ENCODE data around the gene EIF5B. TPM values are rescaled to one million over a fixed set of nuclear protein-coding genes. Genes with fewer than 3 reads are reported as not detected.

The EIF5B gene
- total and polyA plus RNA-seq, 2 donors (not counting 1 experiment from before 2014, with no cell fraction given) = 4.5 to 32.8 TPM

GRCh38 chr2:99399795-99400194, 62.6 kb downstream of the EIF5B start:
- no peaks in the 10 kb centered on the region for H3K4me1 Mint-ChIP-seq
- H4K20me1 ChIP-seq (ENCODE audit: control insufficient read depth, insufficient read depth, low read length, poor library complexity, severe bottlenecking) = no peaks in the 10 kb centered on the region
- H3K4me2 ChIP-seq (replicated peaks; ENCODE audit: low read depth, low read length, poor library complexity, severe bottlenecking) = no peak overlapping the region
- no CpG with 5 or more reads among the region's 2 CpGs for WGBS (ENCODE audit: insufficient coverage)
- no peaks in the 10 kb centered on the region for H3K27me3 ChIP-seq (replicated peaks in 1 of 4; ENCODE audit: control extremely low read depth in 1 of 4, control insufficient read depth in 3 of 4, insufficient read depth in 4 of 4, low read length in 3 of 4)
- H3K9ac ChIP-seq (ENCODE audit: low read length) = no peak overlapping the region
- H3K36me3 ChIP-seq (replicated peaks in 1 of 2; ENCODE audit: control extremely low read depth in 1 of 2, control insufficient read depth in 1 of 2, extremely low read depth in 1 of 2, insufficient read depth in 2 of 2, low read length in 1 of 2) = peaks cover 3 to 92% of the 10 kb centered on the region in 2 experiments
- CTCF ChIA-PET = interaction anchor here (1.6 kb wide), 1 partner anchor 858 kb away, joined by 3 read pairs; no protein-coding TSS in a partner anchor
- POLR2A ChIA-PET = no interaction called here
- H3K9me3 ChIP-seq (ENCODE audit: control extremely low read depth in 1 of 3, control insufficient read depth in 2 of 3, insufficient read depth in 1 of 3, low read length in 2 of 3) = no peaks in the 10 kb centered on the region
- intact Hi-C loops (cut with micrococcal nuclease) = no loop called here
- H2AFZ ChIP-seq (ENCODE audit: insufficient read depth, low read depth, low read length, poor library complexity, severe bottlenecking) = no peak overlapping the region
- no peaks in the 10 kb centered on the region for H3K79me2 ChIP-seq (ENCODE audit: control insufficient read depth, insufficient read depth, low read length)
- no peak for ATAC-seq (ENCODE audit: low read depth)
- H3K4me3 ChIP-seq (ENCODE audit: control extremely low read depth in 1 of 5, extremely low read depth in 1 of 5, insufficient read depth in 1 of 5, low read depth in 2 of 5, low read length in 4 of 5) = no peak overlapping the region
- no peaks in the 10 kb centered on the region for H3K27me3 Mint-ChIP-seq
- no peak overlapping the region for H3K4me3 Mint-ChIP-seq
- H3K27ac Mint-ChIP-seq = no peak overlapping the region
- no peaks in the 10 kb centered on the region for H3K9me3 Mint-ChIP-seq (ENCODE audit: insufficient read depth)
- TF ChIP-seq EZH2 (IDR thresholded peaks at IDR 0.05; ENCODE audit: borderline replicate concordance, insufficient read depth, low read depth, low read length, poor library complexity, severe bottlenecking) = no peak
- no peak for TF ChIP-seq CTCF (IDR thresholded peaks at IDR 0.05)
- H3K4me1 ChIP-seq (ENCODE audit: control insufficient read depth in 2 of 2, insufficient read depth in 2 of 2, low read length in 2 of 2) = no peaks in the 10 kb centered on the region
- H3K27ac ChIP-seq (ENCODE audit: low read length in 2 of 2) = no peak overlapping the region
- DNase-seq = no peak

GRCh38 chr2:99401841-99402240, 64.7 kb downstream of the EIF5B start:
- peaks cover 3 to 86% of the 10 kb centered on the region in 2 experiments for H3K36me3 ChIP-seq (replicated peaks in 1 of 2; ENCODE audit: control extremely low read depth in 1 of 2, control insufficient read depth in 1 of 2, extremely low read depth in 1 of 2, insufficient read depth in 2 of 2, low read length in 1 of 2)
- no peak for ATAC-seq (ENCODE audit: low read depth)
- POLR2A ChIA-PET = no interaction called here

More at GRCh38 chr2:99401841-99402240, 64.7 kb downstream of the EIF5B start:
- Histone ChIP-seq H4K20me1 (ENCODE audit: control insufficient read depth, insufficient read depth, low read length, poor library complexity, severe bottlenecking) (no peaks in the 10 kb centered on the region), H3K27me3 (replicated peaks in 1 of 4; ENCODE audit: control extremely low read depth in 1 of 4, control insufficient read depth in 3 of 4, insufficient read depth in 4 of 4, low read length in 3 of 4) (no peaks in the 10 kb centered on the region), H3K4me1 (ENCODE audit: control insufficient read depth in 2 of 2, insufficient read depth in 2 of 2, low read length in 2 of 2) (no peaks in the 10 kb centered on the region), H3K9ac (ENCODE audit: low read length) (no peak overlapping the region), H3K9me3 (ENCODE audit: control extremely low read depth in 1 of 3, control insufficient read depth in 2 of 3, insufficient read depth in 1 of 3, low read length in 2 of 3) (no peaks in the 10 kb centered on the region), H3K4me2 (replicated peaks; ENCODE audit: low read depth, low read length, poor library complexity, severe bottlenecking) (no peak overlapping the region), H2AFZ (ENCODE audit: insufficient read depth, low read depth, low read length, poor library complexity, severe bottlenecking) (no peak overlapping the region), H3K27ac (ENCODE audit: low read length in 2 of 2) (no peak overlapping the region), H3K79me2 (ENCODE audit: control insufficient read depth, insufficient read depth, low read length) (no peaks in the 10 kb centered on the region), H3K4me3 (ENCODE audit: control extremely low read depth in 1 of 5, extremely low read depth in 1 of 5, insufficient read depth in 1 of 5, low read depth in 2 of 5, low read length in 4 of 5) (no peak overlapping the region)
- no peak for DNase-seq
- Mint-ChIP-seq H3K4me1 (no peaks in the 10 kb centered on the region), H3K4me3 (no peak overlapping the region), H3K27me3 (no peaks in the 10 kb centered on the region), H3K27ac (no peak overlapping the region), H3K9me3 (ENCODE audit: insufficient read depth) (no peaks in the 10 kb centered on the region)
- TF ChIP-seq CTCF (IDR thresholded peaks at IDR 0.05) (no peak), EZH2 (IDR thresholded peaks at IDR 0.05; ENCODE audit: borderline replicate concordance, insufficient read depth, low read depth, low read length, poor library complexity, severe bottlenecking) (no peak)
- intact Hi-C loops (cut with micrococcal nuclease) = no loop called here
- CTCF ChIA-PET = no interaction called here
- WGBS (ENCODE audit: insufficient coverage) = no CpG with 5 or more reads among the region's 4 CpGs

Data from B cell (primary cell).